ENCODE data around the gene KCNQ1.

The KCNQ1 gene

GRCh38 chr11:2529636-2530035 is 84.8 kb downstream of the KCNQ1 start:
- DNase-seq: no peak

GRCh38 chr11:2530131-2530854 is 85.5 kb downstream of the KCNQ1 start:
- no peak overlapping the region for H3K4me2 ChIP-seq (ENCODE audit: insufficient read depth, low read length)
- H3K9ac ChIP-seq (ENCODE audit: low read depth, low read length): no peak overlapping the region
- H3K4me1 ChIP-seq (ENCODE audit: insufficient read depth, low read length): peaks cover 15% of the 10 kb centered on the region
- H3K27me3 ChIP-seq (ENCODE audit: insufficient read depth, low read length, poor library complexity): no peaks in the 10 kb centered on the region
- H4K20me1 ChIP-seq (ENCODE audit: insufficient read depth, low read length): peaks cover 3% of the 10 kb centered on the region; the same call in 1 of the 2 replicates
- TF ChIP-seq EZH2 (IDR thresholded peaks at IDR 0.05; ENCODE audit: borderline replicate concordance, low read depth, low read length, severe bottlenecking): no peak
- no peak for TF ChIP-seq CTCF (IDR thresholded peaks at IDR 0.05; ENCODE audit: borderline replicate concordance, extremely low read depth, low read length, poor library complexity, severe bottlenecking)
- H3K27ac ChIP-seq (ENCODE audit: low read length): no peak overlapping the region
- no peaks in the 10 kb centered on the region for H3K79me2 ChIP-seq (ENCODE audit: insufficient read depth, low read length)
- ATAC-seq (ENCODE audit: insufficient read depth, low read depth) (no peak), DNase-seq (no peak)
- H2AFZ ChIP-seq (ENCODE audit: low read depth, low read length): no peak overlapping the region
- no peak overlapping the region for H3K4me3 ChIP-seq (ENCODE audit: low read depth in 1 of 2, low read length in 2 of 2)
- H3K9me3 ChIP-seq (ENCODE audit: insufficient read depth, low read length, severe bottlenecking): no peaks in the 10 kb centered on the region
- H3K36me3 ChIP-seq (ENCODE audit: insufficient read depth, low read length): no peaks in the 10 kb centered on the region

More at GRCh38 chr11:2529636-2530035, 84.8 kb downstream of the KCNQ1 start:
- H3K4me2 ChIP-seq (ENCODE audit: insufficient read depth, low read length): no peak overlapping the region
- no peak overlapping the region for H2AFZ ChIP-seq (ENCODE audit: low read depth, low read length)
- no peaks in the 10 kb centered on the region for H3K79me2 ChIP-seq (ENCODE audit: insufficient read depth, low read length)
- H3K36me3 ChIP-seq (ENCODE audit: insufficient read depth, low read length): no peaks in the 10 kb centered on the region
- H3K27ac ChIP-seq (ENCODE audit: low read length): no peak overlapping the region
- no peaks in the 10 kb centered on the region for H3K27me3 ChIP-seq (ENCODE audit: insufficient read depth, low read length, poor library complexity)
- no peak for ATAC-seq (ENCODE audit: insufficient read depth, low read depth)
- peaks cover 3% of the 10 kb centered on the region; the same call in 1 of the 2 replicates for H4K20me1 ChIP-seq (ENCODE audit: insufficient read depth, low read length)
- no peaks in the 10 kb centered on the region for H3K9me3 ChIP-seq (ENCODE audit: insufficient read depth, low read length, severe bottlenecking)
- no peak overlapping the region for H3K4me3 ChIP-seq (ENCODE audit: low read depth in 1 of 2, low read length in 2 of 2)
- TF ChIP-seq CTCF (IDR thresholded peaks at IDR 0.05; ENCODE audit: borderline replicate concordance, extremely low read depth, low read length, poor library complexity, severe bottlenecking) (no peak), EZH2 (IDR thresholded peaks at IDR 0.05; ENCODE audit: borderline replicate concordance, low read depth, low read length, severe bottlenecking) (no peak)
- H3K9ac ChIP-seq (ENCODE audit: low read depth, low read length): no peak overlapping the region
- peaks cover 15% of the 10 kb centered on the region for H3K4me1 ChIP-seq (ENCODE audit: insufficient read depth, low read length)

GRCh38 chr11:2530855-2531200 is 86.0 kb downstream of the KCNQ1 start:
- no peak for ATAC-seq (ENCODE audit: insufficient read depth, low read depth)
- TF ChIP-seq CTCF (IDR thresholded peaks at IDR 0.05; ENCODE audit: borderline replicate concordance, extremely low read depth, low read length, poor library complexity, severe bottlenecking) (no peak), EZH2 (IDR thresholded peaks at IDR 0.05; ENCODE audit: borderline replicate concordance, low read depth, low read length, severe bottlenecking) (no peak)
- no peaks in the 10 kb centered on the region for H3K79me2 ChIP-seq (ENCODE audit: insufficient read depth, low read length)

More at GRCh38 chr11:2530855-2531200, 86.0 kb downstream of the KCNQ1 start:
- DNase-seq: no peak
- Histone ChIP-seq H3K9ac (ENCODE audit: low read depth, low read length) (no peak overlapping the region), H3K4me1 (ENCODE audit: insufficient read depth, low read length) (peaks cover 15% of the 10 kb centered on the region), H3K4me2 (ENCODE audit: insufficient read depth, low read length) (no peak overlapping the region), H2AFZ (ENCODE audit: low read depth, low read length) (no peak overlapping the region), H3K27ac (ENCODE audit: low read length) (no peak overlapping the region), H4K20me1 (ENCODE audit: insufficient read depth, low read length) (peaks cover 3% of the 10 kb centered on the region; the same call in 1 of the 2 replicates), H3K9me3 (ENCODE audit: insufficient read depth, low read length, severe bottlenecking) (no peaks in the 10 kb centered on the region), H3K36me3 (ENCODE audit: insufficient read depth, low read length) (no peaks in the 10 kb centered on the region), H3K27me3 (ENCODE audit: insufficient read depth, low read length, poor library complexity) (no peaks in the 10 kb centered on the region), H3K4me3 (ENCODE audit: low read depth in 1 of 2, low read length in 2 of 2) (no peak overlapping the region)
